Gastrocnemius medialis (tissue), 4 donors: ENCODE results near the gene IRF6. TPM values are rescaled to one million over a fixed set of nuclear protein-coding genes. Genes with fewer than 3 reads are reported as not detected.

ENCODE experiments used
- ATAC-seq, 2 donors: fragments of 150-250 bp; one replicate each; pipeline ENCODE4 v1.9.1; 2016
- DNase-seq, 2 donors: peaks; one replicate each; pipeline ENCODE4 v3.0.0-alpha.2; 2019
- H3K27ac ChIP-seq, 4 donors: fragments of 200-600 bp; sonication (generic); 1 replicate in 1 of 4; 2 replicates in 3 of 4; pipeline ENCODE4 v1.5.1; 2016 to 2018; ENCODE audit warnings: mild to moderate bottlenecking in 2 of 4, moderate library complexity in 1 of 4
- H3K27me3 ChIP-seq, 3 donors: fragments of 200-600 bp; sonication (generic) in 2 of 3; 1 replicate in 1 of 3; 2 replicates in 2 of 3; pipeline versions ENCODE4 v1.5.1 to v1.6.0; 2016 to 2019; ENCODE audit warnings: mild to moderate bottlenecking in 1 of 3, moderate library complexity in 1 of 3
- H3K36me3 ChIP-seq, 2 donors: fragments of 200-600 bp; sonication (generic) in 1 of 2; one replicate each; pipeline ENCODE4 v1.5.1; 2017 to 2018
- H3K4me1 ChIP-seq, 2 donors: fragments of 200-600 bp; sonication (generic) in 1 of 2; one replicate each; pipeline ENCODE4 v1.5.1; 2016 to 2017; ENCODE audit warnings: mild to moderate bottlenecking in 2 of 2
- H3K4me3 ChIP-seq, 4 donors: fragments of 200-600 bp; sonication (generic) in 3 of 4; 1 replicate in 1 of 4; 2 replicates in 3 of 4; pipeline ENCODE4 v1.5.1; 2016 to 2019; ENCODE audit warnings: mild to moderate bottlenecking in 2 of 4
- H3K9me3 ChIP-seq, 3 donors: fragments of 200-600 bp; sonication (generic) in 2 of 3; 1 replicate in 1 of 3; 2 replicates in 2 of 3; pipeline ENCODE4 v1.5.1; 2016 to 2019
- POLR2A ChIP-seq, 2 donors: fragments of 450-650 bp; IDR thresholded peaks; one replicate each; pipeline ENCODE4 v1.6.1; 2017; ENCODE audit warnings: antibody characterized with exemption in 2 of 2, mild to moderate bottlenecking in 2 of 2, moderate library complexity in 2 of 2
- in situ Hi-C, 4 donors: fragments of 200-750 bp; cut with MboI; loops; one replicate each; pipeline versions ENCODE4 v1.15.0 to v1.8.0; 2017; ENCODE audit warnings: low sequenced_read_pairs in 4 of 4
- intact Hi-C: fragments of 100-400 bp; cut with DNase I; formaldehyde crosslinking; loops from one replicate; pipeline ENCODE4 v1.15.1; 2023; ENCODE audit warnings: low total_unique reads
- total RNA-seq, 4 donors: library from RNA; depleted of rRNA; stranded (reverse); fragments of >200 nt; gene quantifications; one replicate each; pipeline versions ENCODE4 v1.1.0 to v1.2.3, GENCODE V29; 2016
- TF ChIP-seq, protein P1 (sequence below), 5 experiments: fragments of 450-650 bp in 3 of 5; fragments of 200-600 bp in 2 of 5; sonication (generic) in 2 of 5; IDR thresholded peaks in 4 of 5; conservative IDR thresholded peaks in 1 of 5; 1 replicate in 4 of 5; 2 replicates in 1 of 5; pipeline ENCODE4 v1.5.1; 2016 to 2019; ENCODE audit warnings: antibody characterized with exemption in 5 of 5, mild to moderate bottlenecking in 3 of 5, moderate library complexity in 3 of 5

IRF6 gene
- 1 to 10 TPM in 1 of 4 donors, under 1 TPM in 3; 0.31 to 1.7 (median 0.49) TPM for total RNA-seq

DNA sequence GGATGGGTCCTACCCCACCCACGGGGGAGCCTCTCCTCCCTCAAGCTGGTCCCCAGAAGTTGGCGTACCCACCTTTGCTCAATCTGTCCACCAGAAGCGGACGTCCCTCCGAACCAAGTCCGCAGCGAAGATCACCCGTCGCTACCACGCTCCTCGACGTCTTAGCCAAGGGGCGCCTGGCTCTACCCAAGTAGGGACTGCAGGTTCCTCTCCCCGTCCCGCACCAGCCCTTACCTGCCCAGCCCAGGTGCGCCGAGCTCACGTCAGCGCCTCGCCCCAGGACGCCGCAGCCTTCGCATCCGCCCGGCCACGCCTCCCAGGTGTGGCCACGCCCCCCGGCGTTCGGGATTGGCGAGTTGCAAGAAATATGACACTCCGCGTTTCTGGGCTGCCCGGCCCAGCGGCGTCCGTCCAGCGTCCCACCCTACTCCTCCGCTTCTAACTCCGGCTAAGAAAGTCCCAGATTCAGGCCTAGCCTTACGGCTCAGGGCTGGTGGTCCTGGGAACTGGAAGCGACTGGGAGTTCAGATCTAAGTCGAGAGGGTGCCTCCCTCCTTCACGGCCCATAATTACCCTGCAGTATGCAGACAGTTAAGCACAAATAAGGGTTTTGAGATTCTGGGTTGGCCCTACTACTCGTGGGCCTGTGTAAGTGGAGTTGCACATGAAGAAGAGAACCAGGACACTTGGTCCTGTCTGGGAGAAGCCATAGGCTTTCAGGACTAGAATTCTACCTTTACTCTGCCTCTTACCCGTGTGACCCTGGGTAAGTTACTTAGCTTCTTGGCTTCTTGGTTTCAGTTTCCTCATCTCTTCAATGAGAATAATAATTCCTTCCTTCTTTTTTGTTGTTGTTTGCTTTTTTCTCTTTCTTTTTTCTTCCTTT is at the start of gene IRF6:
Gene IRF6 (minus strand): TSS at position 268 of the 886 bp plus-strand sequence. CDS start 4,729 bp downstream, outside the sequence.
- intact Hi-C loops = no loop called here

DNA sequence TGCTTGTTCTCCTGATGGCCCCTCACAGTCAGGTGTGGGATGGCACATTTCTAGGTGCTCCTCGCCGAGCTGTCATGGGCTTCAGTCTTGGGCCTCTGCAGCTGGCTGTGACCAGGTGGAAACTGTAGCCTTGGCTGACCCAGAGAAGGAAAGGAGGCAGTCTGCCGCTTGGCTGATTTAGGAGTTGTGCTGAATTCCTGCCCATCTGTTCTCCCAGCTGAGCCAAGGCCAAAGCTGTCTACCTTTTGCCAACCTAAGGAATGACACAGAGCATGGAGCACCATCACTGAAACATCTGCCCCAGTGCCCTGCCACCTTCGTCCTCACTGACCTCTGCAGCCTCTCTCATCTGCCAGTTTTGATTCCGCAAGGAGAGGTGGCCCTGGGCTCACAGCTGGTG is 49.7 kb upstream of the IRF6 start:
- DNase-seq (no peak), ATAC-seq (no peak)
- Histone ChIP-seq H3K4me1 (no peaks in the 10 kb centered on the region), H3K27me3 (no peaks in the 10 kb centered on the region), H3K9me3 (no peaks in the 10 kb centered on the region), H3K27ac (no peak overlapping the region), H3K36me3 (peaks cover 0 to 41% of the 10 kb centered on the region in 2 donors), H3K4me3 (no peak overlapping the region)
- intact Hi-C loops (no loop called here), in situ Hi-C loops (loop anchor here (25.0 kb wide), 1 partner anchor 457 kb away; no protein-coding TSS in a partner anchor)
- TF ChIP-seq, protein P1, sequence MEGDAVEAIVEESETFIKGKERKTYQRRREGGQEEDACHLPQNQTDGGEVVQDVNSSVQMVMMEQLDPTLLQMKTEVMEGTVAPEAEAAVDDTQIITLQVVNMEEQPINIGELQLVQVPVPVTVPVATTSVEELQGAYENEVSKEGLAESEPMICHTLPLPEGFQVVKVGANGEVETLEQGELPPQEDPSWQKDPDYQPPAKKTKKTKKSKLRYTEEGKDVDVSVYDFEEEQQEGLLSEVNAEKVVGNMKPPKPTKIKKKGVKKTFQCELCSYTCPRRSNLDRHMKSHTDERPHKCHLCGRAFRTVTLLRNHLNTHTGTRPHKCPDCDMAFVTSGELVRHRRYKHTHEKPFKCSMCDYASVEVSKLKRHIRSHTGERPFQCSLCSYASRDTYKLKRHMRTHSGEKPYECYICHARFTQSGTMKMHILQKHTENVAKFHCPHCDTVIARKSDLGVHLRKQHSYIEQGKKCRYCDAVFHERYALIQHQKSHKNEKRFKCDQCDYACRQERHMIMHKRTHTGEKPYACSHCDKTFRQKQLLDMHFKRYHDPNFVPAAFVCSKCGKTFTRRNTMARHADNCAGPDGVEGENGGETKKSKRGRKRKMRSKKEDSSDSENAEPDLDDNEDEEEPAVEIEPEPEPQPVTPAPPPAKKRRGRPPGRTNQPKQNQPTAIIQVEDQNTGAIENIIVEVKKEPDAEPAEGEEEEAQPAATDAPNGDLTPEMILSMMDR (IDR thresholded peaks at IDR 0.05 in 4 of 5, conservative IDR thresholded peaks at IDR 0.05 in 1 of 5) = no peak

More for the DNA sequence above, at the start of gene IRF6:
- DNase-seq (peak in 1 of 2 donors; percentile 39), ATAC-seq (peak in 1 of 2 donors; percentile 39)
- H3K4me1 ChIP-seq = peaks cover 0 to 10% of the 10 kb centered on the region in 2 donors
- H3K9me3 ChIP-seq = no peaks in the 10 kb centered on the region
- in situ Hi-C loops = no loop called here
- peaks cover 10 to 11% (median 11%) of the 10 kb centered on the region in 3 donors for H3K27me3 ChIP-seq
- H3K27ac ChIP-seq = no peak within 1 kb of the TSS
- H3K4me3 ChIP-seq = peak within 1 kb of the TSS; percentile 13 to 56 (median 26)
- H3K36me3 ChIP-seq = no peaks in the 10 kb centered on the region
- TF ChIP-seq, protein P1 (IDR thresholded peaks at IDR 0.05 in 4 of 5, conservative IDR thresholded peaks at IDR 0.05 in 1 of 5) = no peak
- no peak for TF ChIP-seq POLR2A (IDR thresholded peaks at IDR 0.05)

DNA sequence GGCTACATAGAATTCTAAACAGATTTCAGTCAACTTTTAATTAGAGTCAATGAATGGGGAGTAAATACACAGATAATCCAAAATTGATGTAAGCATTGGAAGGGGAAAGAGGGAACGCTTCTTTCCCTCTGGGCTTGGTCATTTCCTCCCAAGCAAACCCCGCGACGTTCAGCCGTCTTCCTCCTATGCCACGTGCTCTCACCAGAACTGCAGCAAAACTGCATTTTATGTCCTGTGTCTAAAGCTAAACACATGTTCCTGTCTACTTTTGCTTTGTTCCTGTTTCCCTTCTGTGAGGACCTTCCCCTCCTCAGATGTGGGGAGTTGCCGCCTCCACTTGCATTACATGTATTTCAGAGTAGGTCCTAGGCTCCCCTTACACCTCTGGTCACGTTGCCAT is 49.1 kb upstream of the IRF6 start:
- Histone ChIP-seq H3K4me3 (no peak overlapping the region), H3K27ac (no peak overlapping the region), H3K9me3 (no peaks in the 10 kb centered on the region), H3K4me1 (no peaks in the 10 kb centered on the region), H3K36me3 (peaks cover 0 to 41% of the 10 kb centered on the region in 2 donors), H3K27me3 (no peaks in the 10 kb centered on the region)
- TF ChIP-seq, protein P1 (IDR thresholded peaks at IDR 0.05 in 4 of 5, conservative IDR thresholded peaks at IDR 0.05 in 1 of 5) = no peak
- no peak for TF ChIP-seq POLR2A (IDR thresholded peaks at IDR 0.05)
- no peak for ATAC-seq
- intact Hi-C loops = no loop called here
- in situ Hi-C loops = loop anchor here (25.0 kb wide), 1 partner anchor 457 kb away; no protein-coding TSS in a partner anchor
- DNase-seq = no peak

DNA sequence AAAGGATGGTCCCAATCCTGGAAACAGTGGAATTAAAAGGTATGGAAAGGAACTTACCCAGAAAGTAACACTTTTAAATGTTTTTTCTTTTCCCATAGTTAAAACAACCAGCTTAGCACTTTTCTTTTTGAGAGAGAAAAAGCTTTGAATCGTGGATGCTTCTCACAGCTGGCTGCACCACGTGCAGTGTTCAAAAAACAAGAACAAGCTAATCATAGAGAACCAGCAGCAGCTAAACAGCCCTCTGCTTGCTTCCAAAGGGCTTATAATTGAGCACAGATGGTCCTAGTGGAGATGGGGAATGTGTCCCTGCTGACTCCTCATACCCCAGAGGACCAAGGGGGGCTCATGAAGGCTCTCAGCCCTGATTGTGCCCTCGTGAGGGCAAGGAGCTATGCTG is 48.3 kb upstream of the IRF6 start:
- H3K9me3 ChIP-seq = no peaks in the 10 kb centered on the region
- H3K36me3 ChIP-seq = peaks cover 0 to 48% of the 10 kb centered on the region in 2 donors
- no peak overlapping the region for H3K27ac ChIP-seq
- intact Hi-C loops = no loop called here
- no peaks in the 10 kb centered on the region for H3K27me3 ChIP-seq
- in situ Hi-C loops = loop anchor here (25.0 kb wide), 1 partner anchor 458 kb away; no protein-coding TSS in a partner anchor
- no peak overlapping the region for H3K4me3 ChIP-seq
- no peak for DNase-seq
- no peak for TF ChIP-seq POLR2A (IDR thresholded peaks at IDR 0.05)
- TF ChIP-seq, protein P1 (IDR thresholded peaks at IDR 0.05 in 4 of 5, conservative IDR thresholded peaks at IDR 0.05 in 1 of 5) = no peak
- no peak for ATAC-seq
- no peaks in the 10 kb centered on the region for H3K4me1 ChIP-seq
